Thymus (tissue), 11 donors: ENCODE data around the gene FBXO11. TPM values are rescaled to one million over a fixed set of nuclear protein-coding genes. Genes with fewer than 3 reads are reported as not detected.
A peak's percentile ranks its signal among the peaks of the same experiment; 100 is the strongest.
"Not testable (repeated sequence)": the region's sequence is repeated elsewhere in the genome, so short reads cannot be mapped to it uniquely, and the experiment has no call there.

Experiments used
- DNase-seq, 9 donors: peaks; one replicate each; pipeline ENCODE4 v3.0.0-alpha.2; 2013; ENCODE audit warnings: low spot score in 9 of 9, low read depth in 6 of 9, missing footprints in 1 of 9
- H3K27ac ChIP-seq, 2 donors: one replicate each; pipeline ENCODE4 v1.5.1; 2013; ENCODE audit warnings: control low read depth in 1 of 2, low read depth in 1 of 2, low read length in 1 of 2, mild to moderate bottlenecking in 1 of 2, moderate library complexity in 1 of 2
- H3K27me3 ChIP-seq, 2 donors: one replicate each; pipeline ENCODE4 v1.5.1; 2013; ENCODE audit warnings: low read length in 1 of 2; ENCODE audit not compliant: control insufficient read depth in 2 of 2, insufficient read depth in 1 of 2
- H3K36me3 ChIP-seq, 2 donors: one replicate each; pipeline ENCODE4 v1.5.1; 2013; ENCODE audit warnings: low read length in 1 of 2, mild to moderate bottlenecking in 1 of 2, moderate library complexity in 1 of 2; ENCODE audit not compliant: control insufficient read depth in 2 of 2, insufficient read depth in 2 of 2
- H3K4me1 ChIP-seq, 2 donors: one replicate each; pipeline ENCODE4 v1.5.1; 2013; ENCODE audit warnings: low read length in 2 of 2; ENCODE audit not compliant: control insufficient read depth in 2 of 2, insufficient read depth in 2 of 2
- H3K4me3 ChIP-seq, 2 donors: one replicate each; pipeline ENCODE4 v1.5.1; 2013; ENCODE audit warnings: low read length in 2 of 2, control low read depth in 1 of 2, mild to moderate bottlenecking in 1 of 2
- H3K9me3 ChIP-seq, 2 donors: one replicate each; pipeline ENCODE4 v1.5.1; 2013; ENCODE audit warnings: low read length in 1 of 2, mild to moderate bottlenecking in 1 of 2; ENCODE audit not compliant: control insufficient read depth in 2 of 2, insufficient read depth in 1 of 2
- WGBS: extraction: QIAGEN DNeasy Blood & Tissue Kit; methylation state at CpG from one replicate; pipeline ENCODE4 v1.1.7; 2013; 5-methylcytosine and 5-hydroxymethylcytosine counted together
- polyA plus RNA-seq: library from polyadenylated mRNA; stranded (reverse); fragments of 200-250 nt; gene quantifications from one replicate; pipeline ENCODE4 v1.2.3, GENCODE V29; 2013
- total RNA-seq: library from RNA; stranded (reverse); fragments of 120-200 nt; gene quantifications from one replicate; pipeline ENCODE4 v1.2.4, GENCODE V29; 2013
- donor health status: healthy.

The FBXO11 gene
- total and polyA plus RNA-seq, 2 donors, result 22.3 to 55.5 TPM

DNA sequence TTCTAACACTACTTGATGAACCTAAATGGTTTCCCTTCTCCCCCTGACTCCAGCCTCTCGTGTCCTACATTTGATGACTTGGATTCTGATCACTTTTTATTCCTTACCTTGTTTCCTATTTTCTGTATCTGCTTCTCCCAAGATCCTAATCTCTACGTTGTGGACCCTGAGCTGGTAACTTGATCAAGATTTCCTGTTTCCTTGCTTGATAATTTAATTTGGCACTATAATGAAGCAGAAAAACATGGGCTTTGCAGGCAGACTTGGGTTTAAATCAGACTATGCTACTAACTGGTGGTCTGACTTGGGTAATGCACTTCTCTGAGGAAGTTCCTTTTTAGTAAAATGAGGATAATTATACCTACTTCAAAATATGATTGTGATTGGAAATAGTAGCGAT lies 11.7 kb upstream of the FBXO11 start:
- Histone ChIP-seq H3K27ac (no peak overlapping the region), H3K9me3 (no peaks in the 10 kb centered on the region), H3K36me3 (no peaks in the 10 kb centered on the region), H3K27me3 (no peaks in the 10 kb centered on the region), H3K4me1 (peaks cover 0 to 2% of the 10 kb centered on the region in 2 donors), H3K4me3 (no peak overlapping the region)
- WGBS, result 91% methylated on average over 3 of the region's 3 CpGs
- DNase-seq, result no peak

DNA sequence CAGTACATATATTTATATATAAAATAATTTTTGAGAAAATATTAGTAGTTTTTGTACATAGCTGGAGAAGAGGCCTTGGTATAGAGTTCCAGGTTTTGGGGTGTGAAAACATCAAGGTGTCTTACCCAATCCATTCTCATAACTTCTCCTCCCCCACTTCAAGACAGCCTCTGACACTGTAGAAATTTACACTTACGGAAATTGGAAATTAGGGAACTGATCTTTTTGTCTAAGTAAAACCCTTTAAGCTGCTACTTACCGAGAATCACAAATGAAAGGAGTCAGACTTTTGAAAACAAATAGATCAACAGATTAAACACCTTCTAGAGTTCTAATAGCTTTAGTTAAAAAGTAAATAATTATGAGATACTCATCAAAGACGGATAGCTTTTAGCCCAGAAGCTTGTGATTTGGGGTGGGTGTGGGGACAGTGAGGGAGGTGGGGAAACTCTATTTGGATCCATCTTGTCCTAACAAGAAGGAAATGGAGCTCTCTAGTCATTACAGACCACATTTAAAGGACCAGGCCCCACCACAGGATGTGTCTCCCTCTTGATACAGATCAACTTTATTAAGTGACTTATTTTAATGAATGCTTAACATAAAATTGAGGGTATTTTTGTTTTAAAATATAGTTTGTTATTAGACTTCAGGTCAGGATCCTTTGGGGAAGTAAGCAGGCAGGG lies 11.1 kb upstream of the FBXO11 start:
- H3K4me3 ChIP-seq, result no peak overlapping the region
- H3K9me3 ChIP-seq, result no peaks in the 10 kb centered on the region
- no peak for DNase-seq
- H3K27me3 ChIP-seq, result no peaks in the 10 kb centered on the region
- WGBS, result 89% methylated on average over 3 of the region's 3 CpGs
- peaks cover 0 to 2% of the 10 kb centered on the region in 2 donors for H3K4me1 ChIP-seq
- no peaks in the 10 kb centered on the region for H3K36me3 ChIP-seq
- H3K27ac ChIP-seq, result no peak overlapping the region

DNA sequence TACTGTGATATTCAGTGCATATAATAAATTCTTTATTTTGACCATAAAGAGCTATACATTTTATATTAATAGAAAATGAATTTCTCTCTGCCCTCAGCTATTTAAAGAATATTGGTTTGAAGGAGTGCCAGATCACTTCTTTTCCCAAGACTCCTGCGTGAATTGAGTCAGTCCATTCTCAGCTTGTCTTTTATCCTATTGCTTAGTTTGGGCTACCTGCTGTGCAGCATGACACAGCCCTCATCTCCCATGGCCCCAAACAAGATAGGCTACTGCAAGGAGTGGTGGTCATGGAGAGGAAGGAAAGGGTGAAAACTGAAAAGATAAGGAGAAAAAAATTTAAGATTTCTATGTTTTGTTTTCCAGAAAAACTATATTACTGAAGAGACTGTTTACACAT lies 10.1 kb upstream of the FBXO11 start:
- H3K27me3 ChIP-seq, result no peaks in the 10 kb centered on the region
- no peaks in the 10 kb centered on the region for H3K9me3 ChIP-seq
- H3K27ac ChIP-seq, result no peak overlapping the region
- no peak for DNase-seq
- no peak overlapping the region for H3K4me3 ChIP-seq
- H3K36me3 ChIP-seq, result no peaks in the 10 kb centered on the region
- peaks cover 0 to 2% of the 10 kb centered on the region in 2 donors for H3K4me1 ChIP-seq
- WGBS, result 99% methylated on average over 1 of the region's 1 CpG

DNA sequence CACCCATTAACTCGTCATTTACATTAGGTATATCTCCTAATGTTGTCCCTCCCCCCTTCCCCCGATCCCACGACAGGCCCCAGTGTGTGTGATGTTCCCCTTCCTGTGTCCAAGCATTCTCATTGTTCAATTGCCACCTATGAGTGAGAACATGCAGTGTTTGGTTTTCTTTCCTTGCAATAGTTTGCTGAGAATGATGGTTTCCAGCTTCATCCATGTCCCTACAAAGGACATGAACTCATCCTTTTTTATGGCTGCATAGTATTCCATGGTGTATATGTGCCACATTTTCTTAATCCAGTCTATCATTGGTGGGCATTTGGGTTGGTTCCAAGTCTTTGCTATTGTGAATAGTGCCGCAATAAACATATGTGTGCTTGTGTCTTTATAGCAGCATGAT lies 4.4 kb upstream of the FBXO11 start:
- H3K27ac ChIP-seq, H3K9me3 ChIP-seq, H3K27me3 ChIP-seq, DNase-seq, H3K36me3 ChIP-seq, H3K4me3 ChIP-seq, H3K4me1 ChIP-seq: not testable (repeated sequence)
- WGBS, result 98% methylated on average over 4 of the region's 4 CpGs

DNA sequence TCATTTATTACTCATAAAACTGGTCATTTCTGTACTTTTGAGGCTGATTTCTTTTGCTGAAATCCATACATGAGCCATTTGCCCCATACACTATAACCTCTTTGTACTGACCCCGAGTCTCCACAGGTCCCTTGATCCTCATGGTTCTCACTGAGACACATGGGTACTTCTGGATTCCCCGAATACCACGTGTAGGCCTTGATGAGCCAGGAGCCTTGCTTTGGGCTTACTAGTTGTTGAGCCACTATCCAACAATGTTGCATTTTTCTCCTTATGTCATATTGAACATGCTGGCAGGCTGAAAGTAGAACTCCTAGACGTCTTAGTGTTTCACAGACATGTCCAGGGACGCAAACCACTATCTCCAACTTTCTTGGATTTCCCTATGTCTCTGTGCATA lies 2.4 kb upstream of the FBXO11 start:
- H3K9me3 ChIP-seq, result peaks cover 0 to 1% of the 10 kb centered on the region in 2 donors
- no peak for DNase-seq
- H3K36me3 ChIP-seq, result no peaks in the 10 kb centered on the region
- WGBS, result 96% methylated on average over 5 of the region's 5 CpGs
- no peak overlapping the region for H3K27ac ChIP-seq
- no peaks in the 10 kb centered on the region for H3K27me3 ChIP-seq
- peaks cover 4 to 6% of the 10 kb centered on the region in 2 donors for H3K4me1 ChIP-seq
- no peak overlapping the region for H3K4me3 ChIP-seq

DNA sequence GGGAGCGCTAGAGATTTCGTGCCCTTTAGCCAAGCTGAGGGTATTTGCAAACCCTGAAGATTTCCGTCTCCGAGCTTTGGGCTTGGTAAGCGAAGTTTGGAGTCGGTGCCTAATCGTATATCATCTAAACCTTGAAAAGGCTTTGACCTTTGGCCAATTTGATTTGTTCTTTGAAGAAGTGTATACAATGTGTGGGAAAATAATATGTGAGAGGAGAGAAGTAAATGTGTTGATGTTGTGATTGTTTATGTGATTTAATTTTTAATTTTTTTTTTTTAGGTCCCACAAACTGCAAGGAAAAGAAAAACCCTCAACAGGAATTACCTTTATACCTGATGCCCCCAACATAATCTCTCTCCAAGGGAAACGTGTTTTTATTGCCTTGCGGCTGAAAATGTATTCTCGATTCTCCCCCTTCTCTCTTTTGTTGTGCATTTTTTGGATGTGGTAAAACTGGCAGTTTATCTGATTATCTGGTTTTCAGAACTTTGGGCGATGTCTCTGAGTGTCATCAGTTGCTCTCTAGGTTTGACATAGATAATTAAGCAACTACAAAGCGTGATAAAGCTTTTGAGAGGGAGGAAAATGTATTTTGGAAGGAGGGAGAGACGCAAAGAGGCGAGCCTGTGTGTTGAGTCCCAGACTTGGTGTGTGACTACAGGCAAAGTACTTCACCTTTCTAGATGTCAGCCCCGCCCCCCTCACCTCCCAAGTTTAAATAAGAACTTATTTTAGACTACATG lies 912 bp upstream of the FBXO11 start:
- 7% methylated on average over 15 of the region's 15 CpGs for WGBS
- Histone ChIP-seq H3K4me3 (peak overlapping the region; percentile 93 to 94), H3K27ac (peak overlapping the region; percentile 91 to 95), H3K27me3 (no peaks in the 10 kb centered on the region), H3K4me1 (peaks cover 4 to 6% of the 10 kb centered on the region in 2 donors), H3K9me3 (peaks cover 0 to 1% of the 10 kb centered on the region in 2 donors), H3K36me3 (no peaks in the 10 kb centered on the region)
- DNase-seq, result peak in 8 of 9 donors; percentile 17 to 81 (median 50)

DNA sequence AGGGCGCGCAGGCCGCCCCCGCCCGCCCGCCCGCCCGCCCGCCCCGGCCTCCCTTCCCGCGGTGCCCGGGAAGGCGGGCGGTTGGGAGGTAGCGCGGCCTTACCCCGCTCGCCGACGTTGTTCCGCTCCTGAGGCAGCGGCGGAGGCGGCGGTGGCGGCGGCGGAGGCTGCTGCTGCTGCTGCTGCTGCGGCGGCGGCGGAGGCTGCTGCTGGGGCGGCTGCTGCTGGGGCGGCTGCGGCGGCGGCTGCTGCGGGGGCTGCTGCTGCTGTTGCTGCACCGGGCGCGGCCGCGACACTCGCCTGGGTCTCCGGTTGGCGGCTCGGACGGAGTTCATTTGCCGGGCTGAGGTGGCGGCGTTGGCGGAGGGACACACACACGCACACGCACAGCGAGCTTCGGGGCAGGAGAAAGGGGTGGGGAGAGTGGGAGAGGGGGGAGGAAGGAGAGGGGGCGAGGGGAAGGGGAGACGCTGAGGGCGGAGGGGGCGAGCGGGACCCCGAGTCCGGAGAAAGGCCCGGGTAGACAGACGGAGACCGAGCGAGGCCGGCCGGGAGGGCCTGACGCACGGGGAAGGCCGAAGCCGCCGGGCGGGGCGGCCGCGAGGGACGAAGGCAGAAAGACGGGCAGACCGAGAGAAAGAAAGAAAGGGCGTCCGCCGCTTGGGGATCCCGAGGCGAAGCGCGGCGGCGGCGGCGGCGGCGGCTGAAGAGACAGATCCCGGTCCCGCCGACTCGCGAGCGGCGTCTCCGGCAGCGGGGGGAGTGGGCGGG lies 727 bp downstream of the FBXO11 start:
- H3K36me3 ChIP-seq, result no peaks in the 10 kb centered on the region
- peak overlapping the region; percentile 93 to 94 for H3K4me3 ChIP-seq
- H3K27me3 ChIP-seq, result no peaks in the 10 kb centered on the region
- H3K4me1 ChIP-seq, result peaks cover 4 to 6% of the 10 kb centered on the region in 2 donors
- WGBS, result under 1% methylated on average over 105 of the region's 105 CpGs
- peak in 6 of 9 donors; percentile 26 to 76 (median 52) for DNase-seq
- peaks cover 0 to 1% of the 10 kb centered on the region in 2 donors for H3K9me3 ChIP-seq
- H3K27ac ChIP-seq, result peak overlapping the region; percentile 95 to 96

DNA sequence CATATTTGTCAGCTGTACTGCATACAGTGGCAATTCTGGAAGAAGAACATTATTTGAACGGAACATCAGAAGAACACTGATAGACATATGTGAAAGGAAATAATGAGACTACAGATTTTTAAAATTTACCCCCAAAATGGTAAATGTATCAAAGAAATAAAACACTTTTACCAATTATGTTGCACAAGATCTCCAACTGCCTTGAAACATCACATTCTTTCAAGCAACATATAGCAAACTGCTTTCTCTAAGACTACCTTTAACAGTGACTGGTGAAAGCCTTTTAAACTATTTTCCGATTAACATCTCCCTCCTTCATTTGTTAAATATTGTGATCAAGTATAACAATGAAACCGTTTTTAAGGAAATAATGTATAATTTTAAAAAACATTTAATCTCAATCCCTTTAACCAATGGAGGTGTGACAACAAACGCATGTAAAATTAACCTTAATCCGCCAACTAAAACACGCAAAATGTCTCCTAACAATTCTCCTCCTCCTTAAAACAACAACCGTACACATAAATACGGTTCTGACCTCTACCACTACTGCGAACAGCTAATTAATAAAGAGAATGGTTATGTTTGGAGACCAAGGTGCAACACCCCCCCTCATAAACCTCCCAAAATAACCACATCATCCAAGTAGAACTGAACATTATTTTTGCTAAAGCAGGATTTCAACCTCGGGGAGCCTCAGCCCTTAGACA lies 2.4 kb downstream of the FBXO11 start:
- DNase-seq, result peak in 4 of 9 donors; percentile 4 to 60 (median 39)
- peak overlapping the region in 1 of 2 donors; percentile 14 for H3K27ac ChIP-seq
- H3K9me3 ChIP-seq, result peaks cover 0 to 1% of the 10 kb centered on the region in 2 donors
- peaks cover 4 to 6% of the 10 kb centered on the region in 2 donors for H3K4me1 ChIP-seq
- H3K27me3 ChIP-seq, result no peaks in the 10 kb centered on the region
- 2% methylated on average over 10 of the region's 10 CpGs for WGBS
- peak overlapping the region; percentile 86 to 94 for H3K4me3 ChIP-seq
- H3K36me3 ChIP-seq, result no peaks in the 10 kb centered on the region
